ENCODE data around the gene SLC47A2.

DNA sequence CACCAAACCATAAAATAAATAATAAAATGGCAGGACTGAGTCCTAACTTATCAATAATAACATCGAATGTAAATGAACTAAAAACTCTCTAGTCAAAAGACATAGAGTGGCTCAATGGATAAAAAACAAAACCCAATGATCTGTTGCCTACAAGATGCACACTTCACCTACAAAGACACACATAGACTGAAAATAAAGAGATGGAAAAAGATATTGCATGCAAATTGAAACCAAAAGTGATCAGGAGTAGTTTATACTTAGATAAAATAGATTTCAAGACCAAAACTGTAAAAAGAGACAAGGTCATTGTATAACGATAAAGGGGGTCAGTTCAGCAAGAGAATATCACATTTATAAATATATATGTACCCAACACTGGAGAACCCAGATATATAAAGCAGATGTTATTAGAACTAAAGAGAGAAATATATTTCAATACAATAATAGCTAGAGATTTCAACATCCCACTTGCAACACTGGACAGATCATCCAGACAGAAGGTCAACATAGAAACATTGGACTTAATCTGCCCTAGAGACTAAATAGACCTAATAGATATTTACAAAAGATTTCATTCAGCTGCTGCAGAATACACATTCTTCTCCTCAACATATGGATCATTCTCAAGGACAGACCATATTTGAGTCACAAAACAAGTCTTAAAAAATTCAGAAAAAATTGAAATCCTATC is 29.8 kb downstream of the SLC47A2 start:
- TF ChIP-seq EZH2 (IDR thresholded peaks at IDR 0.05; ENCODE audit: borderline replicate concordance, insufficient read depth, low read length, poor library complexity, severe bottlenecking) (no peak), POLR2AphosphoS5 (IDR thresholded peaks at IDR 0.05) (no peak), REST (IDR thresholded peaks at IDR 0.05; ENCODE audit: borderline replicate concordance) (no peak), RAD21 (conservative IDR thresholded peaks at IDR 0.05) (no peak), EP300 (conservative IDR thresholded peaks at IDR 0.05; ENCODE audit: poor library complexity, severe bottlenecking) (no peak), TAF1 (IDR thresholded peaks at IDR 0.05; ENCODE audit: low read depth) (no peak), SMC3 (conservative IDR thresholded peaks at IDR 0.05; ENCODE audit: poor library complexity) (no peak)
- TF ChIP-seq, protein P1, sequence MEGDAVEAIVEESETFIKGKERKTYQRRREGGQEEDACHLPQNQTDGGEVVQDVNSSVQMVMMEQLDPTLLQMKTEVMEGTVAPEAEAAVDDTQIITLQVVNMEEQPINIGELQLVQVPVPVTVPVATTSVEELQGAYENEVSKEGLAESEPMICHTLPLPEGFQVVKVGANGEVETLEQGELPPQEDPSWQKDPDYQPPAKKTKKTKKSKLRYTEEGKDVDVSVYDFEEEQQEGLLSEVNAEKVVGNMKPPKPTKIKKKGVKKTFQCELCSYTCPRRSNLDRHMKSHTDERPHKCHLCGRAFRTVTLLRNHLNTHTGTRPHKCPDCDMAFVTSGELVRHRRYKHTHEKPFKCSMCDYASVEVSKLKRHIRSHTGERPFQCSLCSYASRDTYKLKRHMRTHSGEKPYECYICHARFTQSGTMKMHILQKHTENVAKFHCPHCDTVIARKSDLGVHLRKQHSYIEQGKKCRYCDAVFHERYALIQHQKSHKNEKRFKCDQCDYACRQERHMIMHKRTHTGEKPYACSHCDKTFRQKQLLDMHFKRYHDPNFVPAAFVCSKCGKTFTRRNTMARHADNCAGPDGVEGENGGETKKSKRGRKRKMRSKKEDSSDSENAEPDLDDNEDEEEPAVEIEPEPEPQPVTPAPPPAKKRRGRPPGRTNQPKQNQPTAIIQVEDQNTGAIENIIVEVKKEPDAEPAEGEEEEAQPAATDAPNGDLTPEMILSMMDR (IDR thresholded peaks at IDR 0.05; ENCODE audit: poor library complexity, severe bottlenecking), result no peak
